ENCODE results near the gene CHMP3.
"Not testable (repeated sequence)": the region's sequence is repeated elsewhere in the genome, so short reads cannot be mapped to it uniquely, and the experiment has no call there.

CHMP3 gene

DNA sequence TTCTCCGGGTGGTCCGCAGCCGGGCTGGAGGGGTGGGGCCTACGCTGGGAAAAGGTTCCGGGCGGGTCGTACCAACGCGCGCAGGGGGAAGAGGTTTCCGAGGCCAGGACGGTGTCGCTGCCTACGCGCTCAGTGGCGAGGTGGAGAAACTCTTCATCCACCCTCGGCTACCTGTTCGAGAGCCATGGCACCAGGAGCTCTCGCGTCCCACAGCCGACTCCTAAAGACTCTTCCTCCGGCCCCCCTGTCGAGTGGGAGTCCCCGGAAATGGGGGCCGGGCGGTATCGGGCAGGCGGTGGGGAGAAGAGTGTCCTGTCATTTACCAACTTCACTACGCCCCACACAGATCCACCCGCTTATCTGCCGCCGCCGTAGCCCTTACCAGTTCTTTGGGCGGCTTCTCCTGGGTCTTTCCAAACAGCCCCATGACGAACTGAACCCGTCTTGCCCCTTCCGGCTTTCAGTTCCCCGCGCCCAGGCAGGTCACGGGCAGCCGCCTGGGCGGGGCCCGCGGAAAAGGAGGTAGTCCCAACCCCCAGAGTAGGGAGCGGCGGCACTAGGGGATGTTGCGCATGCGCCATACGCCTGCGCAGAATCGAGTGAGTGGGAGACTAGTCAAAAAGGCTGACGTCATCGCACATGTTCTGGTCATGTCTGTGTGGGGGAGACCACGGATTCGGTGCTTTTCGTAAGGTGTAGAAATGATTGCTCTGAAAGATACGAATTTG lies at the start of gene CHMP3:
Gene CHMP3 (minus strand): TSS at position 522 of the 728 bp plus-strand sequence. CDS start 95 bp downstream, at position 427.
- DNase-seq: peak; percentile 79

DNA sequence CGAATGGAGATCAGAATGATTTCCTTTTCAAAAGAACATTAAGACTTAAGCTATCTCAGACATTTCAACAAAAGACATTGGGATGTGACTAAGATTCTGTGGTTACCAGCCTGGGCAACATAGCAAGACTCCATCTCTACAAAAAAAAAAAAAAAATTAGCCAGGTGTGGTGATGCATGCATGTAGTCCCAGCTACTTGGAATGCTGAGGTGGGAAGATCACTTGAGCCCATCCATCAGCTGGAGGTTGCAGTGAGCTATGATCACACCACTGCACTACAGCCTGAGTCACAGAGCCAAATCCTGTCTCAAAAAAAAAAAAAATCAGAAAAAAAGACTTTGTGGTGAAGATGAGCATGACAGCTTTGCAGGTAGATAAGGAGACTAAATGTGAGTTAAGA lies 47.6 kb upstream of the CHMP3 start:
- no peak for DNase-seq

DNA sequence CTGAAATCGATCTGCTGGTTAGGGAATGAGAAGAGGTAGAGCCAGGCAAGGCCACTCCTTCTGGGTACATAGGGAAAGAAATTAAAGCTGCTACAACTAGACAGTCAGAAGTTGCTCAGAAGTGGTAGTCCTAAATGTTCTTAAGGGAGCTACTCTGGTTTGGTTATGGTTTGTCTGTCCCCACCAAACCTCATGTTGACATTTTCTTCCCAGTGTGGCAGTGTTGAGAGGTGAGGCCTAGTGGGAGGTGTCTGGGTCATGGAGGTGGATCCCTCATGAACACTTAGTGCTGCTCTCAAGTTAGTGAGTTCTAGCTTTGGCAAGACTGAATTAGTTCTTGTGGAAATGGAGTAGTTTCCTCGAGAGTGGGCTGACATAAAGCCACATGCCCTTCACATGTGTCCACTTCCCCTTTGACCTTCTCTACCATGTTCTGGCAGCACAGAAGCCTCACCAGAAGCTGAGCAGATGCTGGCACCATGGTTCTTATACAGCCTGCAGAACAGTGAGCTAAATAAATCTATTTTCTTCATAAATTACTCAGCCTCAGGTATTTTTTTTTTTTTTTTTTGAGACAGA lies 45.7 kb upstream of the CHMP3 start:
- no peak for DNase-seq

DNA sequence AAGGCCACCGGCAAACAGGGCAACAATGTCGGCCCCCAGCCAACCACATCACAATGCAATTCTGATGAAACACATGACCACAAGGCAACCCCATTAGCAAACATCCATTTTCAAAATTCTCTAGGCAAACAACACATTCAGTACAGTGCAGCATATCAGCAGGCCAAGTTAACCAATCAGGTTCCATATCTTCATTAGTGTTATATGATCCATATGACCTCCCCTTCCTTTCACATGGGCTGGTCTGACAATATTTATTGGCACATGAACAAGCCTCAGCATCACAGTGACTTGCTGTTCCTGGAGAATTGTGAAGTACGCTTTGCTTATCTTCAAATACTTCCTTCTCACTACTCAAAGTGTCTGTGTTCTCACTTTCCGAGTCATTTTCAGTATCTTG lies 40.7 kb upstream of the CHMP3 start:
- no peak for DNase-seq

DNA sequence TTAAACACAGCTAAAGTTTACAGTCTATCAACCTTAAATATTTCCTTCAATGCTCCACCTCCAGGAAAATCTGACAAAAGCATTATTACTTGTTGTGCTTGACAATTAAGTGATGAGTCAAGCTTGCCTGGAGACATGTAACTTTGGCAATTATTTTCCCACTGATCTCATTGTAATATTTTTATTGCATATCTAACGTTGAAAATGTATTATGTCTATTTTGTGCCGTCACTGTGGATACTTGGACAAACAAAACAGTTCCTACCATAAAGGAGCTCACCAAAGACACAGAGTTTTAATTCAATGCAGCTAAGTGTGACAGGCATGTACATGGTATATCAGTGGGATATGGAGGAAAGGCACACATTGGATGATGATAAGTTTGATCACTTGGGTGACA lies 35.7 kb upstream of the CHMP3 start:
- DNase-seq: no peak

DNA sequence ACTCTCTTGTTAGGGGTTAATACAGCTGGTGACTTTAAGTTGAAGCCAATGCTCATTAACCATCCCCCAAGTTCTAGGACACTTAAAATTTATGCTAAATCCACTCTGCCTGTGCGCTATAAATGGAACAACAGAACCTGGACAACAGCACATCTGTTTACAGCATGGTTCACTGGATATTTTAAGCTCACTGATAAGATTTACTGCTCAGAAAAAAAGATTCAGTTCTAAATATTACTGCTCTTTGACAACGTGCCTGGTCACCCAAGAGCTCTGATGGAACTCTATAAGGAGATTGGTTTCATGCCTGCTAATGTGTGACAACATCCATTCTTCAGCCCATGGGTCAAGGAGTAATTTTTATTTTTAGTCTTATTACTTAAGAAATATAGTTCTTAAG lies 32.9 kb upstream of the CHMP3 start:
- no peak for DNase-seq

DNA sequence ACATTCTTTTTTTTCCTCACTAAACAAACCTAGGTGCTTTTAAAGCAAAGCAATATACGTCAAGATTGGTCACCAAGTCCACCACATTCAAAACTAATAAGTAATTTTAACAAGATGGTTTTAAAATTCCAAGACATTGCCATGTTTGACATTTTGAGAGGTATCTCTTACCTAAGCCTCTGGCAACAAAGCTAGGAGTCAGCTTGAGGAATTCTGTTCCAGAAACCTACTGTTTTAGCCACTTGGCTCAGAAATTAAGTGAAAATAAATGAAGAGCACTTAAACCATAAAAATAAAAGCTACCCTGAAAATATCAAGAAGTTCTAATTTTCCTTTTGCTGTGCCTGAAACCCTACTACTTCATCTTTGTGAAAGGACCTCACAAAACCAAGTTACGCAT lies 30.0 kb upstream of the CHMP3 start:
- no peak for DNase-seq

DNA sequence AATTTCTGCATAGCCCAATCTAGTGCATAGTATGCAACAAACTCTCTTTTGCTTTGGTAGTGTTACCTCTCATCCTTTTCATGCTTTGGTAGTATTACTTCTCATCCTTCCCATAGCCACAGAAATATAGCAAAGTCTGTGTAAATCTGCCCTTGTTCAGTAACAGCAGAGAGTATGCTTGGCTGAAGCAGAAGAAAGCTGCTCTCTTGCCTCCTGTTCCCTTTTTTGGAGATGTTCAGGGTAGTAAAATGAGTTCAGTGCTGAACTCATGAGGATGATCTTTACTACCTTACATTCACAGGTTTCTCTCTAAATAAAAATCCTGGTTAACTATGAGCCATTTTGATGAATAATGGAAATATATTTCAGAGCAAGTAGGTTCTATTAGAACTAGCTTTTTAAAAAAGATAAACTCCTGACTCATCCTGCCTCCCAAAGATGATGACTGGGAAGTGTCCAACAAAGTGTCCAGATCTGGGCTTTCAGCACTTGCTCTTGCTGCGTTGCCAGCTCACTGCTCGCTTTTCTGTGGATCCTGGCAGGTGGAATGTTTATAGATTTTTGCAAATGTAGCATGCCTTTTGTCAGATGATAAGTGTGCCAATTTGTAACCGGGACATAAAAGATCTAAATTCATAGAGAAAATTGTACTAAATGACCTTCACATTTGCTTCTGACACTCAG lies 29.4 kb upstream of the CHMP3 start:
- DNase-seq: no peak

DNA sequence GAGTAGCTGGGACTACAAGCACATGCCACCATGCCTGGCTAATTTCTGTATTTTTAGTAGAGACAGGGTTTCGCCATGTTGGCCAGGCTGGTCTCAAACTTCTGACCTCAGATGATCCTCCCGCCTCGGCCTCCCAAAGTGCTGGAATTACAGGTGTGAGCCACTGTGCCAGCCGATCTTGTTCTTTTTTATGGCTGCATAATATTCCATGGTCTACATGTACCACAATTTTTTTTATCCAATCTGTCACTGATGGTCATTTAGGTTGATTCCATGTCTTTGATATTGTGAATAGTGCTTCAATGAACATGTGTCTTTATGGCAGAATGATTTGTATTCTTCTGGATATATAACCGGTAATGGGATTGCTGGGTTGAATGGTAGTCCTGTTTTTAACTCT lies 26.5 kb upstream of the CHMP3 start:
- DNase-seq: not testable (repeated sequence)

DNA sequence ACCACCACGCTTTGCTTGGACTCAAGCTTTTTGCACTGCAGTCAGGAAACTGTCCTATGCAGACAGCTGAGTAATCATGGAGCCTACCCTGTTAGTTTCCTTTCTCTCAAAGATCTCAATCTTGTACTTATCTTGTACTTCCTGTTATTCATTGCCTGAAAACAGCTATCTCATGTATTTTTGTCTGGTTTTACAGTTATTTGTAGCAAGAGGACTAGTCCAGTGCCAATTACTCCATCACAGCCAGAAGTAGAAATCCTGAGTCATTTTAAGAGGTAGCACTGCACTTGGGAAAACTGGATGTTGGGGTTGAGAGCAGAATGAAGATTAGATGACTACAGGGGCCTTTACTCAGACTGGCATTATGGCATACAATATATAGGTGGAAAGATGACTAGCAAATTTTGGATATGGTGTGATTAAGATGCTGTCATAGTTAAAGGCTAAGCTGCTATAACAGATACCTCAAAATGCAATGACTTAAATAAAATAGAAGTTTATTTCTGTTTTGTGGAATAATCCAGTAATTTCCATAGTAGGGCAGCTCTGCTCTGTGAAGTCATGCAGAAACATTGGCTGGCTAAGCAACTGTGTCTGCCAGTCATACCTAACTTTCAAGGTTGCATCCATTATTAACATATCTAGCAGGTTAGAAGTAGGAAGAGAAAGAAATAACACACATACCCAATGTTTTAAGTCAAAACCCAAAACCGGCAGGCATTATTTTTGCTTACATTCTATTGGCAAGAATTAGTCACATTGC lies 21.1 kb upstream of the CHMP3 start:
- no peak for DNase-seq

DNA sequence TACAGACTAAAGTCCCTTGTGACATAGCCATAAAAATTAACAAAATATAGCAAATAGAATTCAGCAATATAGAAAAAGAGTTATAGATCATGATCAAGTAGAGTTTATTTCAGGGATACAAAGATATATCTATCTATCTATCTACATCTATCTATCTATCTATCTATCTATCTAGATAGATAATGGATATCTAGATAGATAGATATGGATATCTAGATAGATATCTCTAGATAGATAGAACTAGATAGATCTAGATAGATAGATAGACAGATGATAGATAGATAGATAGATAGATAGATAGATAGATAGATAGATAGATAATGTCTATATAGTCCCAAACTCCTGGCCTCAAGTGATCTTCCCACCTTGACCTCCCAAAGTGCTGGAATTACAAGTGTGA lies 17.3 kb upstream of the CHMP3 start:
- no peak for DNase-seq

DNA sequence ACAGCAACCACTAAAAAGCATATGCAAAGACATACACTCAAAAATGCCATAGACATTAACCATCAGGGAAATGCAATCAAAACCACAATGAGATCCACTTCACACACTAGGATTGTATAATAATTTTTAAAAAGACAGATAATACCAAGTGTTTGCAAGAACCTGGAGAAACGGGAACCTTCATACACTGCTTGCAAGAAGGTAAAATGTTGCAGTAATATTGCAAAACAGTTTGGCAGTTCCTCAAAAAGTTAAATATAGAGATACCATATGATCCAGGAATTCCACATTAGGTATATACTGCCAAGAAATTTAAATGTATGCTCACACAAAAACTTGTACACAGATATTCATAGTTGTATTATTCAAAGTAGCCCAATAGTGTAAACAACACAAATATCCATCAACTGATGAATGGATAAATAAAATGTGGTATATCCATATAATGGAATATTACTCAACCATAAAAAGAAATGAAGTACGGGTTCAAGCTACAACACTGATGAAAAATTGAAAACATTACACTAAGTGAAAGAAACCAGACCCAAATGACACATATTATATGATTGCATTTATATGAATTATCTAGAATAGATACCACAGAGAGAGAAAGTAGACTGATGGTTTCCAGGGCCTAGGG lies 14.7 kb upstream of the CHMP3 start:
- no peak for DNase-seq

DNA sequence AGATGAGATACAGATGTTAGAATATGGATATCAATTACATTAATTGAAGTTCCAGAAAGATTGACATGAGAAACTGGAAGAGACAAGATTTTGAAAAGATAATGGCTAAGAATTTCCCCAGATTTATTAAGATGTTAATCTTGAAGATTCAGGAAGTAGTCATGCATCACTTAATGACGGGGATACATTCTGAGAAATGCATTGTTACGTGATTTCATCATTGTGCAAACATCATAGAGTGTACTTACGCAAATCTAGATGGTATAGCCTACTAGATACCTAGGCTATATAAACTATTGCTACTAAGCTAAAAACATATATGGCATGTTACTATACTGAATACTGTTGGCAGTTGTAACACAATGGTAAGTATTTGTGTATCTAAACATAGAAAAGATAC lies 6.8 kb upstream of the CHMP3 start:
- DNase-seq: no peak

DNA sequence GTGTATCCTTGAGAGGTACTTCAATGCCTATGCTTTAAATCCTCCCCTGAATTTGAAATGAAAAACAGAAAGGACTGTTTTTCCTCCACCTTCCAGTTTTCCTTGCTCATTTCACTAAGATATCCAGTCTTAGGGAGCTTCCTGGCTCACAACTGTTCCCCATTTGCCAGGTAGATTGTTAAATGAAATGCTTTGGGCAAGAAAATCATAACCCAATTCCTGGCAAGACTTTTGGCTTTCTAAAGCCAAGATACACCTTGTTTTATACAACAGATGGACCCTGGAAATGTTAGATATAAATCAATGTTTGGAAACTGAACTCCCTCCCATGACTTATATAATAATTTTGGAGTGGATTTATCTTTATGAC lies 3.6 kb upstream of the CHMP3 start:
- no peak for DNase-seq

DNA sequence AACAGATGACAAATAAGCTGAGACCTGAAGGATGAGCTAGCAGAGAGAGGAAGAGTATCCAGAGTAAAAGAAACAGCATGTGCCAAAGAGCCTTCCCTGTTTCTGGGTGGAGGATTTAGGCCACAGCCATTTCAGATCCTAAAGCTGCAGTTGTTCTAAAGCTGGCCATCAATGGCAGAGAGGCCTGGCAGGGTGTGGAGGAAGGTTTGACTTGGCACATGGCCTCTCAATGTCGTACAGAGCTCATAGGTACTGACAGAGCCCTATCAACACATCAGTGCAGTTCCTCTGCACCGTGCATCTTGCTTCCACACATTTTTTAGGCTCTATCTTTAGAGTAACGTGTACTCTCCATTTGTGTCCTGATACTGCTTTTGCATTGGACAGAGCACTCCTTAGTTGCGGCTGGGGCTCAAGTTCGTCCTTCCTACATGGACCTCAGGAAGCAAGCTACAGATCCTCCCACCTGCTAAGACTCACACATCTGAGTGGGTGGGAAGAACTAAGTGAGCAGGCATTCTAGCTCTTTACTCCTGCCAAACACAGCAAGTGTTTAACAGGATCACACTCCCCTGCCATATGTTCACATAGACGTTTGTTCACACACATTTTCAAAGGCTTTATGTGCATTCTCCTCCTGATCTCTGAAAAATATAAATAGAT lies 3.0 kb upstream of the CHMP3 start:
- no peak for DNase-seq

DNA sequence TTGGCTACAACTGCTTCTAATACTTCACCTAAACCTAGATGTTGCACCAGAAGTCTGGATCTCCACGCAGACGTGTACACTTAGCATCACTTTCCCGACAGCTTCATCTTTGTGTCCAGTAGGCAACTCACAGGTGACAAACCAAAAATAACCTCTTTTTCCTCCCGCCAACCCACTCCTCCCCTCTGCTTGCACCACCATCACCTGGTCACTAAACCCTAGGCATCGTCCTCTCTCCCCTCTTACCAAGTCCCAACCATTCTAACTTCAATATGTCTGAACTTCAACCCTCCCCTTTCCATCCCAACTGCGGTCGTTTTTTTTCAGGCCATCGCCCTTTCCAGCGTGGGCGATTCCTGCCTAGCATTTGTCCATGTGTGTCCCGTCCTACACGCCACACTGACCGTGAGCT lies 413 bp upstream of the CHMP3 start:
- no peak for DNase-seq

DNA sequence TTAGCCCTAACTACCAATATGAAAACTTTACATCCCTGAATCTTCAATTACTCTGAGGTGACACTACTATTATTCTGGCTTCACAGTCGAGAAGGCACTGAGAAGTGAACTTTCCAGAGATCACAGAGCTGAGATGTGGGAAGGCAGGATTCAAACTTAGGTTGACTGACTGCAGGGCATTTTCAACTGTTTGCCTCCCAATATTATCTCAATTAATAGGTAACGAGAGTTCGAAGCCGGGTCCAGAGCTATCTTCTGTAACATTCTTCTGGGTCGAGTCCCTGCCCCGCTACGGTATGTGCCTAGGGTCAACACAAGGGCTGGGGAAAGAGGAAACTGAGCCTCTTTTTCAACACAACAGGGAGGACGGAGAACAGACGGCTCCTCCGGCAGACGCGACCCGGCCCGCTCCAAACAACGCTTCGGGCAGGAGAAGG lies 740 bp downstream of the CHMP3 start:
- no peak for DNase-seq

DNA sequence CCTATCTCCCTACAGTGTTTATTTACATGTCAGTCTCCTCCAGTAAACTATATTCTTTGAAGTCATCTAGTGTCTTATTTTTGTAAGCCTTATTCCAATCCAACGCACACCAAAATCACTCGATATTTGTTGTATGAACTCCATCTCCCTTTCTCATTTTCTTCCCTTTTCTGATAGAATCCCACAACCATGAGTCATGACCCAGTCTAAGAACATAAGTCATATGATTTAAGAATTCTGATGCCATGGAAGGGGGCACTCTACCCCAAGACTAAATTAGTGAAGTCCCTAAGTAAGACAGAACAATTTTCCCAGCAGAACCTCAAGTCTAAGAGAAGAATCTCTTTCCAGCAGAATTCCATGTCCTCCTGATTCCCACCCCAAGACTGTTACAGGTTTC lies 5.4 kb downstream of the CHMP3 start:
- no peak for DNase-seq

DNA sequence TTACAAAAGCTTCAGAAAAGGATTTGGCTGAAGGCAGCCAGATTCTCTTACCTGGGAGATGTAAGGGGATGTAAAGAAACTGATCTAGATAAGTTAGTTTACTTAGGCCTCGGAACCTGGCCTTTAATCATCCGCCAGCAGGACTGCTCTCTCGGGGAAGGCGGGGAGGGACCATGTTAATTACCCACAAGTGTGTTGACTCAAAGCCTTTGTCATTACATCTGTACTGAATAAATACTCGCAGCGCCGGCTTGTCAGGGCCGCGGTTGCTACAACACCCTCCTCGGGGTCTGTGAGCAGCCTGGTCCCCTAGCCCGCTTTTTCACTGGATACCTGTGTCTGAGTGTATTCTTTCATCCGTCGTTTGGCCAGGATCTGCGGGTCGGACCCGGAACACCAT lies 6.7 kb downstream of the CHMP3 start:
- no peak for DNase-seq

DNA sequence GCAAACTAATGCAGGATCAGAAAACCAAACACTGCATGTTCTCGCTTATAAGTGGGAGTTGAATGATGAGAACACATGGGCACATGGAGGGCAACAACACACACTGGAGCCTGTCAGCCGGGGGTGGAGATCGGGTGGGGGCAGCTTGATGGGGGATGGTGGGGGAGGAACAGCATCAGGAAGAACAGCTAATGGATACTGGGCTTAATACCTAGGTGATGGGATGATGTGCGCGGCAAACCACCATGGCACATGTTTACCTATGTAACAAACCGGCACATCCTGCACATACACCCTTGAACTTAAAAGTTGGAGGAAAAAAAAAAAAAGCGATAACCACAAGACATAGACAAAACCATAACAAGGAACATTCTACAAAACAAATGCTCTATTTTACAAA lies 10.4 kb downstream of the CHMP3 start:
- no peak for DNase-seq

DNA sequence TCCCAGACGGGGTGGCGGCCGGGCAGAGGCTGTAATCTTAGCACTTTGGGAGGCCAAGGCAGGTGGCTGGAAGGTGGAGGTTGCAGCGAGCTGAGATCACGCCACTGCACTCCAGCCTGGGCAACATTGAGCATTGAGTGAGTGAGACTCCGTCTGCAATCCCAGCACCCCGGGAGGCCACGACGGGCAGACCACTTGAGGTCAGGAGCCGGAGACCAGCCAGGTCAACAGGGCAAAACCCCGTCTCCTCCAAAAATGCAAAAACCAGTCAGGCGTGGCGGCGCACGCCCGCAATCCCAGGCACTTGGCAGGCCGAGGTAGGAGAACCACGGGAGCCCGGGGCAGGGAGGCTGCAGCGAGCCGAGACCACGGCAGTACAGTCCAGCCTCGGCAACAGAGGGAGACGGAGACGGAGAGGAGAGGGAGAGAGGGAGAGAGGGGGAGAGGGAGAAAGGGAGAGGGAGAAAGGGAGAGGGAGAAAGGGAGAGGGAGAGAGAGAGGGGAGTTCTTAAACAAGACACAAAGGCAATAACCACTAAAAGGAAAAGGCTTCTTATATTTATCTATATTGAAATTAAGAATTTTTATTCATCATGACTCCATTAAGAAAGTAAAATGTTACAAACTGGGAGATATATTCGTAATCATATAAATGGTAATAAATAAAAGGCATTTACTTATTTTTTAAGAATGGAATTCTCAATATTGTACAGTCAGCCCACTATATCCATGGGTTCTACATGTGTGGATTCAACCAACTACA lies 13.1 kb downstream of the CHMP3 start:
- DNase-seq: not testable (repeated sequence)

DNA sequence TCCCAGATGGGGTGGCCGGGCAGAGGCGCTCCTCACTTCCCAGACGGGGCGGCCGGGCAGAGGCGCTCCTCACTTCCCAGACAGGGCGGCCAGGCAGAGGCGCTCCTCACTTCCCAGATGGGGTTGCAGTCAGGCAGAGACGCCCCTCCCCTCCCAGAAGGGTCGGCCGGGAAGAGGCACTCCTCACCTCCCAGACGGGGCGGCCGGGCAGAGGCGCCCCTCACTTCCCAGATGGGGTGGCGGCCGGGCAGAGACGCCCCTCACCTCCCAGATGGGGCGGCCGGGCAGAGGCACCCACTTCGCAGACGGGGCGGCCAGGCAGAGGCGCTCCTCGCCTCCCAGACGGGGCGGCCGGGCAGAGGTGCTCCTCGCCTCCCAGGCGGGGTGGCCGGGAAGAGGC lies 13.8 kb downstream of the CHMP3 start:
- not testable (repeated sequence) for DNase-seq

Measured in 8988T (cell line).